SK-N-SH treated with all-trans-retinoic acid at 6 μM for 48 hours (cell line): Measurements from ENCODE around the gene CCT6A.
"Not testable (repeated sequence)": the region's sequence is repeated elsewhere in the genome, so short reads cannot be mapped to it uniquely, and the experiment has no call there.

Experiments used
- ATAC-seq: fragments of 200-7000 bp; cut with Tn5 transposase; 3 replicates; pipeline ENCODE4 v1.9.1; 2020; ENCODE audit warnings: mild to moderate bottlenecking, moderate library complexity
- BACH2 ChIP-seq: fragments of 250-450 bp; sonication (Bioruptor Pico); IDR thresholded peaks from 2 replicates; pipeline ENCODE4 v1.9.0; 2021; ENCODE audit warnings: mild to moderate bottlenecking, borderline replicate concordance
- CSDC2 ChIP-seq: fragments of 250-450 bp; sonication (Bioruptor Pico); IDR thresholded peaks from 2 replicates; pipeline ENCODE4 v1.5.0; 2020; ENCODE audit warnings: mild to moderate bottlenecking, moderate library complexity
- ESRRG ChIP-seq: fragments of 250-450 bp; sonication (Bioruptor Pico); IDR thresholded peaks from 2 replicates; pipeline ENCODE4 v1.6.1; 2021; ENCODE audit warnings: mild to moderate bottlenecking
- GLIS3 ChIP-seq: fragments of 250-450 bp; sonication (Bioruptor Pico); IDR thresholded peaks from 2 replicates; pipeline ENCODE4 v1.5.0; 2020; ENCODE audit warnings: mild to moderate bottlenecking, moderate library complexity
- ISL1 ChIP-seq: fragments of 250-450 bp; sonication (Bioruptor Pico); IDR thresholded peaks from 2 replicates; pipeline ENCODE4 v2.1.2; 2022; ENCODE audit warnings: mild to moderate bottlenecking, moderate library complexity
- OSR1 ChIP-seq: fragments of 250-450 bp; sonication (Bioruptor Pico); IDR thresholded peaks from 2 replicates; pipeline ENCODE4 v1.8.0; 2022; ENCODE audit warnings: moderate library complexity, mild to moderate bottlenecking, inconsistent platforms
- PPARA ChIP-seq: fragments of 250-450 bp; sonication (Bioruptor Pico); IDR thresholded peaks from 2 replicates; pipeline ENCODE4 v1.5.0; 2020; ENCODE audit warnings: mild to moderate bottlenecking, borderline replicate concordance
- SNAI2 ChIP-seq: fragments of 250-450 bp; sonication (Bioruptor Pico); IDR thresholded peaks from 2 replicates; pipeline ENCODE4 v1.5.0; 2020; ENCODE audit warnings: mild to moderate bottlenecking, moderate library complexity
- TCF4 ChIP-seq: fragments of 250-450 bp; sonication (Bioruptor Pico); IDR thresholded peaks from 2 replicates; pipeline ENCODE4 v1.8.0; 2021; ENCODE audit warnings: mild to moderate bottlenecking, moderate library complexity, borderline replicate concordance
- ZFP3 ChIP-seq: fragments of 250-450 bp; sonication (Bioruptor Pico); IDR thresholded peaks from 2 replicates; pipeline ENCODE4 v1.5.0; 2020; ENCODE audit warnings: mild to moderate bottlenecking, moderate library complexity
- ZFP30 ChIP-seq: fragments of 450-650 bp; formaldehyde crosslinking; IDR thresholded peaks from 2 replicates; pipeline ENCODE4 v1.5.0; 2022; ENCODE audit warnings: mild to moderate bottlenecking, moderate library complexity
- ZNF565 ChIP-seq: fragments of 450-650 bp; formaldehyde crosslinking; conservative IDR thresholded peaks from 2 replicates; pipeline ENCODE4 v1.5.0; 2020; ENCODE audit warnings: low read depth, mild to moderate bottlenecking, moderate library complexity
- TF ChIP-seq, protein P1 (sequence below): fragments of 250-450 bp; sonication (Bioruptor Pico); IDR thresholded peaks from 2 replicates; pipeline ENCODE4 v1.8.0; 2020; ENCODE audit warnings: mild to moderate bottlenecking, moderate library complexity, borderline replicate concordance
- TF ChIP-seq, protein P2 (sequence below): fragments of 250-450 bp; sonication (Bioruptor Pico); IDR thresholded peaks from 2 replicates; pipeline ENCODE4 v1.5.0; 2020; ENCODE audit warnings: mild to moderate bottlenecking, moderate library complexity
- TF ChIP-seq, protein P3 (sequence below): fragments of 250-450 bp; sonication (Bioruptor Pico); IDR thresholded peaks from 2 replicates; pipeline ENCODE4 v1.5.1; 2020; ENCODE audit warnings: low read depth, mild to moderate bottlenecking, moderate library complexity
- TF ChIP-seq, protein P4 (sequence below): fragments of 250-450 bp; sonication (Bioruptor Pico); IDR thresholded peaks from 2 replicates; pipeline ENCODE4 v1.5.1; 2021; ENCODE audit warnings: mild to moderate bottlenecking, moderate library complexity
- TF ChIP-seq, protein P5 (sequence below): fragments of 250-450 bp; sonication (Bioruptor Pico); IDR thresholded peaks from 2 replicates; pipeline ENCODE4 v1.8.0; 2021; ENCODE audit warnings: low read depth, mild to moderate bottlenecking, moderate library complexity, borderline replicate concordance

The CCT6A gene

DNA sequence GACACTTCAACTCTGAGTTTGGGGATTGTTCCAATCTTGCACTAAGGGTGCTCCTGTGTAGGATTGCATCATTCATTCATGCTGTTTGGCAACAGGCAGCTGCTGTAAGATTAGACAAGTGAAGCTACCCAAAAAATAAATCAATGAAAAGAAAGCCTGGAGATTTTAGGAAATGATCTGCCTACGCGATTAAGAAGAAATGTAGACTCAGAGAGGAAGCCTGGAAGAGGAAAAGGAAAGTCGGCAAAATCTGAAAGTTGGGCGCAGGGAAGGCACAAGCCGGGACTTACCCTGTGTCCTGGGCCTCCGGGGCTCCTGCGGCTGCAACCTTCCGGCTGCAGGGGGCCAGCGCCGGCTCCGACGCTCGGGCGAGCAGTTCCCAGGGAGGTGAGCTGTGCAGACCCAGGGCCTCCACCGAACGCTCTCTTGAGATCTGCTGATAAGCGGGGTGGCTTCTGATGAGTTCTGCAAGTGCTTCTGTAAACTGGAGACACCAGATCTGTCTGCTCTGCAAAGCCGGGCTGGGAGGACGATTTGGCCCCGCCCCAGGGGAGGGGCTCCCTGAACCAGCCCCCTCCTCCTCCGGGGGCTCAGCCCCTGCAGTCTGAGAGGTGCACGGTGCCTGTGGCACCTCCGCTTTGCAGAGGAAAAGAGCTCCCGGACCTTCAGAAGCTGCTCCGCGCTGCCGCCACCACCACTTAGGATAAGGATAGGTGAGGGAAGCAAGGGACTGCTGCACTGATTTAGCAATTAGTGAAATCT, 17.7 kb upstream of the CCT6A start:
- ATAC-seq, result peak; percentile 96
- no peak for TF ChIP-seq CSDC2
- TF ChIP-seq ZNF565 (CRISPR knock-in tag), result no peak
- TF ChIP-seq, protein P1, sequence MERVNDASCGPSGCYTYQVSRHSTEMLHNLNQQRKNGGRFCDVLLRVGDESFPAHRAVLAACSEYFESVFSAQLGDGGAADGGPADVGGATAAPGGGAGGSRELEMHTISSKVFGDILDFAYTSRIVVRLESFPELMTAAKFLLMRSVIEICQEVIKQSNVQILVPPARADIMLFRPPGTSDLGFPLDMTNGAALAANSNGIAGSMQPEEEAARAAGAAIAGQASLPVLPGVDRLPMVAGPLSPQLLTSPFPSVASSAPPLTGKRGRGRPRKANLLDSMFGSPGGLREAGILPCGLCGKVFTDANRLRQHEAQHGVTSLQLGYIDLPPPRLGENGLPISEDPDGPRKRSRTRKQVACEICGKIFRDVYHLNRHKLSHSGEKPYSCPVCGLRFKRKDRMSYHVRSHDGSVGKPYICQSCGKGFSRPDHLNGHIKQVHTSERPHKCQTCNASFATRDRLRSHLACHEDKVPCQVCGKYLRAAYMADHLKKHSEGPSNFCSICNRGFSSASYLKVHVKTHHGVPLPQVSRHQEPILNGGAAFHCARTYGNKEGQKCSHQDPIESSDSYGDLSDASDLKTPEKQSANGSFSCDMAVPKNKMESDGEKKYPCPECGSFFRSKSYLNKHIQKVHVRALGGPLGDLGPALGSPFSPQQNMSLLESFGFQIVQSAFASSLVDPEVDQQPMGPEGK (CRISPR knock-in tag), result peak; percentile 97
- TF ChIP-seq ZFP3, result no peak
- no peak for TF ChIP-seq BACH2 (CRISPR knock-in tag)
- TF ChIP-seq, protein P2, sequence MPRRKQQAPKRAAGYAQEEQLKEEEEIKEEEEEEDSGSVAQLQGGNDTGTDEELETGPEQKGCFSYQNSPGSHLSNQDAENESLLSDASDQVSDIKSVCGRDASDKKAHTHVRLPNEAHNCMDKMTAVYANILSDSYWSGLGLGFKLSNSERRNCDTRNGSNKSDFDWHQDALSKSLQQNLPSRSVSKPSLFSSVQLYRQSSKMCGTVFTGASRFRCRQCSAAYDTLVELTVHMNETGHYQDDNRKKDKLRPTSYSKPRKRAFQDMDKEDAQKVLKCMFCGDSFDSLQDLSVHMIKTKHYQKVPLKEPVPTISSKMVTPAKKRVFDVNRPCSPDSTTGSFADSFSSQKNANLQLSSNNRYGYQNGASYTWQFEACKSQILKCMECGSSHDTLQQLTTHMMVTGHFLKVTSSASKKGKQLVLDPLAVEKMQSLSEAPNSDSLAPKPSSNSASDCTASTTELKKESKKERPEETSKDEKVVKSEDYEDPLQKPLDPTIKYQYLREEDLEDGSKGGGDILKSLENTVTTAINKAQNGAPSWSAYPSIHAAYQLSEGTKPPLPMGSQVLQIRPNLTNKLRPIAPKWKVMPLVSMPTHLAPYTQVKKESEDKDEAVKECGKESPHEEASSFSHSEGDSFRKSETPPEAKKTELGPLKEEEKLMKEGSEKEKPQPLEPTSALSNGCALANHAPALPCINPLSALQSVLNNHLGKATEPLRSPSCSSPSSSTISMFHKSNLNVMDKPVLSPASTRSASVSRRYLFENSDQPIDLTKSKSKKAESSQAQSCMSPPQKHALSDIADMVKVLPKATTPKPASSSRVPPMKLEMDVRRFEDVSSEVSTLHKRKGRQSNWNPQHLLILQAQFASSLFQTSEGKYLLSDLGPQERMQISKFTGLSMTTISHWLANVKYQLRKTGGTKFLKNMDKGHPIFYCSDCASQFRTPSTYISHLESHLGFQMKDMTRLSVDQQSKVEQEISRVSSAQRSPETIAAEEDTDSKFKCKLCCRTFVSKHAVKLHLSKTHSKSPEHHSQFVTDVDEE, result 0 out of 2 replicates have a peak, but pooled peaks have one; percentile 6
- TF ChIP-seq, protein P3, sequence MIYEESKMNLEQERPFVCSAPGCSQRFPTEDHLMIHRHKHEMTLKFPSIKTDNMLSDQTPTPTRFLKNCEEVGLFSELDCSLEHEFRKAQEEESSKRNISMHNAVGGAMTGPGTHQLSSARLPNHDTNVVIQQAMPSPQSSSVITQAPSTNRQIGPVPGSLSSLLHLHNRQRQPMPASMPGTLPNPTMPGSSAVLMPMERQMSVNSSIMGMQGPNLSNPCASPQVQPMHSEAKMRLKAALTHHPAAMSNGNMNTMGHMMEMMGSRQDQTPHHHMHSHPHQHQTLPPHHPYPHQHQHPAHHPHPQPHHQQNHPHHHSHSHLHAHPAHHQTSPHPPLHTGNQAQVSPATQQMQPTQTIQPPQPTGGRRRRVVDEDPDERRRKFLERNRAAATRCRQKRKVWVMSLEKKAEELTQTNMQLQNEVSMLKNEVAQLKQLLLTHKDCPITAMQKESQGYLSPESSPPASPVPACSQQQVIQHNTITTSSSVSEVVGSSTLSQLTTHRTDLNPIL, result 0 out of 2 replicates have a peak, but pooled peaks have one; percentile 43
- TF ChIP-seq, all 23 proteins: peak for 3

DNA sequence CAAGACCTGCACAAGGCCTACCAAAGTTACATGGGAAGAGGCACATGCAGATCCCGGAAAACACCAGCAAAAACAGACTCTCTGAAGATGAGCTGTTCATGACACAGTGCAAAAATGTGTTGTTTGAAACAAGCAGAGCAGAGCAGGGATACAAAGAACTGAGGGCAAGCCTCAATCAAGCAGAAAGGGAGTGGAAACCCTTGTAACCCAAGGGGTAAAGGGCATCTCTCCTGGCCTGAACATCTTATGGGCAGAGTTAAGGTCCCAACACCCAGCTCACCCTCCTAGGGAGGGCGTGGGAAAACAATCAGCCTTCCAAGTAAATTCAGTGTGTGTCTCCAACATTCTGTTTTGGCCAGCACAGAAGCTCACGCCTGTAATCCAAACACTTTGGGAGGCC, 10.8 kb upstream of the CCT6A start:
- ATAC-seq, result no peak
- TF ChIP-seq ZFP30 (CRISPR knock-in tag) (no peak), ZNF565 (CRISPR knock-in tag) (no peak)
- TF ChIP-seq, protein P4, sequence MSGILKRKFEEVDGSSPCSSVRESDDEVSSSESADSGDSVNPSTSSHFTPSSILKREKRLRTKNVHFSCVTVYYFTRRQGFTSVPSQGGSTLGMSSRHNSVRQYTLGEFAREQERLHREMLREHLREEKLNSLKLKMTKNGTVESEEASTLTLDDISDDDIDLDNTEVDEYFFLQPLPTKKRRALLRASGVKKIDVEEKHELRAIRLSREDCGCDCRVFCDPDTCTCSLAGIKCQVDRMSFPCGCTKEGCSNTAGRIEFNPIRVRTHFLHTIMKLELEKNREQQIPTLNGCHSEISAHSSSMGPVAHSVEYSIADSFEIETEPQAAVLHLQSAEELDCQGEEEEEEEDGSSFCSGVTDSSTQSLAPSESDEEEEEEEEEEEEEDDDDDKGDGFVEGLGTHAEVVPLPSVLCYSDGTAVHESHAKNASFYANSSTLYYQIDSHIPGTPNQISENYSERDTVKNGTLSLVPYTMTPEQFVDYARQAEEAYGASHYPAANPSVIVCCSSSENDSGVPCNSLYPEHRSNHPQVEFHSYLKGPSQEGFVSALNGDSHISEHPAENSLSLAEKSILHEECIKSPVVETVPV (CRISPR knock-in tag), result no peak

DNA sequence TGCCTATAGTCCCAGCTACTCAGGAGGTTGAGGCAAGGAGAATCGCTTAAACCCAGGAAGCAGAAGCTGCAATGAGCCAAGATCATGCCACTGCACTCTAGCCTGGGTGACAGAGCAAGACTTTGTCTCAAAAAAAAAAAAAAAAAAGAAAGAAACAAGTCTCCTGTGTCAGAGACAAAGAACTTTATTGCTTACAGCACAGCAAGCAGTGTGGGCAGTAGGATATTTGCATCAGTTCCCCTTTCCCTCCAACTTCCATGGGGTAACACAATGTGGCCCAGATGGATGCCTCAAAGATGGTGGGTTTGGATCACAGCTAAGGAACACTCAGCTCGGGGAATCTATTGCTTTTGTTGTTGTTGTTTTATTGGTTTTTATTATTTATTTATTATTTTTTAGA, 5.8 kb upstream of the CCT6A start:
- not testable (repeated sequence) for ATAC-seq

DNA sequence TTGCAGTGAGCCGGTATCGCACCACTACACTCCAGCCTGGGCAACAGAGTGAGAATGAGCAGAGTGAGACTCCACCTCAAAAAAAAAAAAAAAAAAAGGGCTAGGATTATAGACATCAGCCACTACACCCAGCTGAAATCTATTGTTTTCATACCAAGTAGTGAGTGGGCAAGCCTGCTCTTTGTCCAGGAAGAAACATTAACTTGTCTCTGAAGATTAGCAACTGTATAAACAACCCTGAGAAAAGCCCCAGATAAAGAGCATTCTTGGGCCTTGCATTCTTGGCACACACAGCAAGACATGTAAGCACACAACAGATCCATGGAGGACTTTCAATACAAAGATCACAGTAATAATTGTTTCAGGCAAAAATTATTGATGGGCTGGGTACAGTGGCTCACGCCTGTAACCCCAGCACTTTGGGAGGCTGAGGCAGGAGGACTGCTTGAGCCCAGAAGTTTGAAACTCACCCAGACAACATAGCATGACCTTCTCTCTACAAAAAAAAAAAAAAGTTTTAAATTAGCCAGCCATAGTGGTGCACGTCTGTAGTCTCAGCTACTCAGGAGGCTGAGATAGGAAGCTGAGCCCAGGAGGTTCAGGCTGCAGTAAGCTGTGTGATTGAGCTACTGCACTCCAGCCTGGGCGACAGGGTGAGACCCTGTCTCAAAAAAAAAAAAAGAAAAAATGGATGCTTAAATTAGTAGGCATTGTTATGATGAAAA, 4.7 kb upstream of the CCT6A start:
- ATAC-seq, result peak; percentile 56
- TF ChIP-seq TCF4, result peak; percentile 77
- 0 out of 2 replicates have a peak, but pooled peaks have one; percentile 27 for TF ChIP-seq SNAI2
- no peak for TF ChIP-seq ESRRG (CRISPR knock-in tag)
- TF ChIP-seq, protein P5, sequence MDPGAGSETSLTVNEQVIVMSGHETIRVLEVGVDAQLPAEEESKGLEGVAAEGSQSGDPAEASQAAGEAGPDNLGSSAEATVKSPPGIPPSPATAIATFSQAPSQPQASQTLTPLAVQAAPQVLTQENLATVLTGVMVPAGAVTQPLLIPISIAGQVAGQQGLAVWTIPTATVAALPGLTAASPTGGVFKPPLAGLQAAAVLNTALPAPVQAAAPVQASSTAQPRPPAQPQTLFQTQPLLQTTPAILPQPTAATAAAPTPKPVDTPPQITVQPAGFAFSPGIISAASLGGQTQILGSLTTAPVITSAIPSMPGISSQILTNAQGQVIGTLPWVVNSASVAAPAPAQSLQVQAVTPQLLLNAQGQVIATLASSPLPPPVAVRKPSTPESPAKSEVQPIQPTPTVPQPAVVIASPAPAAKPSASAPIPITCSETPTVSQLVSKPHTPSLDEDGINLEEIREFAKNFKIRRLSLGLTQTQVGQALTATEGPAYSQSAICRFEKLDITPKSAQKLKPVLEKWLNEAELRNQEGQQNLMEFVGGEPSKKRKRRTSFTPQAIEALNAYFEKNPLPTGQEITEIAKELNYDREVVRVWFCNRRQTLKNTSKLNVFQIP (CRISPR knock-in tag), result no peak
- TF ChIP-seq ISL1 (CRISPR knock-in tag), result peak; percentile 99
- TF ChIP-seq ZFP3, result no peak
- TF ChIP-seq, protein P4 (CRISPR knock-in tag), result no peak
- no peak for TF ChIP-seq PPARA (CRISPR knock-in tag)
- no peak for TF ChIP-seq ZNF565 (CRISPR knock-in tag)
- TF ChIP-seq, protein P2, result no peak
- no peak for TF ChIP-seq OSR1 (CRISPR knock-in tag)
- TF ChIP-seq, protein P3, result no peak
- TF ChIP-seq GLIS3, result no peak
- no peak for TF ChIP-seq ZFP30 (CRISPR knock-in tag)
